ENCODE measurements around the gene HEY2.

- TF ChIP-seq CTCF (conservative IDR thresholded peaks at IDR 0.05), result no peak
- TF ChIP-seq ZFX (IDR thresholded peaks at IDR 0.05), result no peak
These were observed 48.1 kb upstream of the HEY2 start for GRCh38 chr6:125701354-125701668.

Data from C4-2B (cell line).